Endodermal cell (in vitro differentiated cells): ENCODE data around the gene SMG7. TPM values are rescaled to one million over a fixed set of nuclear protein-coding genes. Genes with fewer than 3 reads are reported as not detected.

Experiments used
- DNase-seq: peaks from one replicate; pipeline ENCODE4 v3.0.0-alpha.2; 2017
- H3K27ac ChIP-seq: 2 replicates; pipeline ENCODE4 v1.5.1; 2013; ENCODE audit warnings: mild to moderate bottlenecking, low read depth, low read length, moderate library complexity
- H3K27me3 ChIP-seq: 2 replicates; pipeline ENCODE4 v1.6.1; 2013; ENCODE audit warnings: mild to moderate bottlenecking, low read length, moderate library complexity; ENCODE audit not compliant: insufficient read depth, control insufficient read depth, poor library complexity, severe bottlenecking
- H3K36me3 ChIP-seq: 2 replicates; pipeline ENCODE4 v1.7.0; 2013; ENCODE audit warnings: mild to moderate bottlenecking, low read length, moderate library complexity; ENCODE audit not compliant: control insufficient read depth, insufficient read depth
- H3K4me1 ChIP-seq: one replicate; pipeline ENCODE4 v1.7.0; 2013; ENCODE audit warnings: low read length; ENCODE audit not compliant: control insufficient read depth, insufficient read depth
- H3K4me3 ChIP-seq: 2 replicates; pipeline ENCODE4 v1.5.1; 2013; ENCODE audit warnings: mild to moderate bottlenecking, low read length, moderate library complexity
- H3K9ac ChIP-seq: 2 replicates; pipeline ENCODE4 v1.6.1; 2013; ENCODE audit warnings: mild to moderate bottlenecking, low read length, moderate library complexity; ENCODE audit not compliant: poor library complexity, severe bottlenecking; ENCODE audit errors: extremely low read depth
- H3K9me3 ChIP-seq: 2 replicates; pipeline ENCODE4 v1.6.1; 2013; ENCODE audit warnings: mild to moderate bottlenecking, low read length, moderate library complexity; ENCODE audit not compliant: control insufficient read depth
- H3K27ac Mint-ChIP-seq: 2 replicates; pipeline ENCODE4 v1.8.0; 2020; ENCODE audit warnings: mixed read lengths
- H3K27me3 Mint-ChIP-seq: 2 replicates; pipeline ENCODE4 v1.8.0; 2021; ENCODE audit warnings: mild to moderate bottlenecking, mixed read lengths; ENCODE audit not compliant: insufficient read depth
- H3K36me3 Mint-ChIP-seq: 2 replicates; pipeline ENCODE4 v1.8.0; 2020; ENCODE audit warnings: low read depth, mixed read lengths
- H3K4me1 Mint-ChIP-seq: 2 replicates; pipeline ENCODE4 v1.8.0; 2020; ENCODE audit warnings: mixed read lengths
- H3K4me3 Mint-ChIP-seq: 2 replicates; pipeline ENCODE4 v1.8.0; 2020; ENCODE audit warnings: mild to moderate bottlenecking, moderate library complexity, mixed read lengths
- H3K9me3 Mint-ChIP-seq: 2 replicates; pipeline ENCODE4 v1.8.0; 2020; ENCODE audit warnings: mild to moderate bottlenecking, mixed read lengths
- CTCF ChIP-seq: fragments of 200-600 bp; sonication (generic); conservative IDR thresholded peaks from 2 replicates; pipeline ENCODE4 v1.5.0; 2021; ENCODE audit warnings: antibody characterized with exemption, mild to moderate bottlenecking
- WGBS, 2 experiments: methylation state at CpG; one replicate each; pipeline versions ENCODE4 v1.1.5 to v1.1.7; 2013; ENCODE audit warnings: missing lambda C conversion rate in 2 of 2, mixed read lengths in 1 of 2; ENCODE audit not compliant: insufficient coverage in 1 of 2, insufficient read length in 1 of 2; 5-methylcytosine and 5-hydroxymethylcytosine counted together
- total RNA-seq, 2 donors: library from RNA; stranded (reverse); fragmentation: NEBNext Ultra II Directional in 1 of 2; extraction: Animal tissue kit (Norgen Biotek cat#: 25700) in 1 of 2; gene quantifications; 2 replicates in 1 of 2; 3 replicates in 1 of 2; pipeline ENCODE4 v1.2.1, GENCODE V29; 2021

SMG7 gene
- total RNA-seq, 2 donors from 2014 or later, result 60.5 to 75.9 TPM

- no peaks in the 10 kb centered on the region for H3K27me3 ChIP-seq
- no peak overlapping the region for H3K4me3 ChIP-seq
- H3K36me3 ChIP-seq, result peaks cover 14% of the 10 kb centered on the region
- Mint-ChIP-seq H3K27me3 (no peaks in the 10 kb centered on the region), H3K4me3 (no peak overlapping the region), H3K27ac (no peak overlapping the region), H3K36me3 (peaks cover 10% of the 10 kb centered on the region), H3K9me3 (peaks cover 2% of the 10 kb centered on the region), H3K4me1 (peaks cover 27% of the 10 kb centered on the region)
- no peak for TF ChIP-seq CTCF
- WGBS, 2 experiments, result 88 to 93% methylated on average over 5 to 6 of the region's 6 CpGs
- no peak overlapping the region for H3K27ac ChIP-seq
- H3K9me3 ChIP-seq, result no peaks in the 10 kb centered on the region
- no peak overlapping the region for H3K9ac ChIP-seq
- DNase-seq, result no peak
- peaks cover 8% of the 10 kb centered on the region for H3K4me1 ChIP-seq
Measured at GRCh38 chr1:183498342-183498991, 26.2 kb downstream of the SMG7 start.

- Mint-ChIP-seq H3K36me3 (peaks cover 2% of the 10 kb centered on the region), H3K27me3 (no peaks in the 10 kb centered on the region), H3K4me3 (no peak overlapping the region), H3K27ac (no peak overlapping the region), H3K4me1 (peaks cover 10% of the 10 kb centered on the region), H3K9me3 (no peaks in the 10 kb centered on the region)
- Histone ChIP-seq H3K27me3 (no peaks in the 10 kb centered on the region), H3K9ac (no peak overlapping the region), H3K27ac (peak overlapping the region; percentile 3), H3K36me3 (peaks cover 22% of the 10 kb centered on the region), H3K4me3 (peak overlapping the region; percentile 51), H3K4me1 (peaks cover 13% of the 10 kb centered on the region), H3K9me3 (no peaks in the 10 kb centered on the region)
- WGBS, 2 experiments, result 86 to 96% methylated on average over 4 to 5 of the region's 5 CpGs
- TF ChIP-seq CTCF, result no peak
- no peak for DNase-seq
Measured at GRCh38 chr1:183505454-183506089, 33.3 kb downstream of the SMG7 start.

GRCh38 chr1:183506561-183506960, 34.3 kb downstream of the SMG7 start:
- Mint-ChIP-seq H3K4me1 (peaks cover 12% of the 10 kb centered on the region), H3K9me3 (no peaks in the 10 kb centered on the region), H3K27ac (no peak overlapping the region), H3K4me3 (no peak overlapping the region), H3K36me3 (peaks cover 2% of the 10 kb centered on the region), H3K27me3 (no peaks in the 10 kb centered on the region)
- 94 to 100% methylated on average over 1 to 4 of the region's 4 CpGs for WGBS, 2 experiments
- DNase-seq, result no peak
- Histone ChIP-seq H3K9ac (no peak overlapping the region), H3K4me3 (peak overlapping the region; percentile 51), H3K4me1 (peaks cover 16% of the 10 kb centered on the region), H3K27ac (no peak overlapping the region), H3K27me3 (no peaks in the 10 kb centered on the region), H3K36me3 (peaks cover 16% of the 10 kb centered on the region), H3K9me3 (no peaks in the 10 kb centered on the region)
- TF ChIP-seq CTCF, result no peak
